Measurements from ENCODE around the gene PPP1R1B. TPM values are rescaled to one million over a fixed set of nuclear protein-coding genes. Genes with fewer than 3 reads are reported as not detected.

Gene PPP1R1B
- total and polyA plus RNA-seq, 9 of the 15 experiments (the other 6 are each of a cell fraction or from before 2014, with no cell fraction given), result 0.07 to 0.18 (median 0.10) TPM; not detected in 4

DNA sequence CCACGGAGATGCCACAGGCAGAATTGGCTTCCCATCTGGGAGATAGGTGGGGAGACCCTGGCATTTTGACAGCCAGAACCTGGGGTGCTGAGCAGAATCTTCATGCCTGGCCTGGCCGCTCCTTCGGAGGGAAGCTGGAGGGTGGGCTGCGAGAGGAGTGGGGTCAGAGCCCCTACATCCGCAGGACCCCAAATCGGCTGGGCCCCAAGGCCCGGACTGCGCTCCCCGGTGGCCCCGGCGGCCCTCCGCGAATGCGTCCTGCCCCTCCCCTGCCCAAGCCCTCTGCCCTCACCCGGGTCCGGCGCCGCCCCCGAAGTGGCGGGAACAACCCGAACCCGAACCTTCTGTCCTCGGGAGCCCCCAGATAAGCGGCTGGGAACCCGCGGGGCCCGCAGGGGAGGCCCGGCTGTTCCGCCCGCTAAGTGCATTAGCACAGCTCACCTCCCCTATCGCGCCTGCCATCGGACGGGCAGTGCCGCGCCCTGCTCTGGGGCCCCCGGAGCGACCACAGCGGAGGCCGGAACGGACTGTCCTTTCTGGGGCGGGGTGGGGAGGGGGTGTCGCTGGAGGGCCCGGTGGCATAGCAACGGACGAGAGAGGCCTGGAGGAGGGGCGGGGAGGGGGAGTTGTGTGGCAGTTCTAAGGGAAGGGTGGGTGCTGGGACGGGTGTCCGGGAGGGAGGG is 40.7 kb downstream of the PPP1R1B start (continued):
- TF ChIP-seq, protein P1, sequence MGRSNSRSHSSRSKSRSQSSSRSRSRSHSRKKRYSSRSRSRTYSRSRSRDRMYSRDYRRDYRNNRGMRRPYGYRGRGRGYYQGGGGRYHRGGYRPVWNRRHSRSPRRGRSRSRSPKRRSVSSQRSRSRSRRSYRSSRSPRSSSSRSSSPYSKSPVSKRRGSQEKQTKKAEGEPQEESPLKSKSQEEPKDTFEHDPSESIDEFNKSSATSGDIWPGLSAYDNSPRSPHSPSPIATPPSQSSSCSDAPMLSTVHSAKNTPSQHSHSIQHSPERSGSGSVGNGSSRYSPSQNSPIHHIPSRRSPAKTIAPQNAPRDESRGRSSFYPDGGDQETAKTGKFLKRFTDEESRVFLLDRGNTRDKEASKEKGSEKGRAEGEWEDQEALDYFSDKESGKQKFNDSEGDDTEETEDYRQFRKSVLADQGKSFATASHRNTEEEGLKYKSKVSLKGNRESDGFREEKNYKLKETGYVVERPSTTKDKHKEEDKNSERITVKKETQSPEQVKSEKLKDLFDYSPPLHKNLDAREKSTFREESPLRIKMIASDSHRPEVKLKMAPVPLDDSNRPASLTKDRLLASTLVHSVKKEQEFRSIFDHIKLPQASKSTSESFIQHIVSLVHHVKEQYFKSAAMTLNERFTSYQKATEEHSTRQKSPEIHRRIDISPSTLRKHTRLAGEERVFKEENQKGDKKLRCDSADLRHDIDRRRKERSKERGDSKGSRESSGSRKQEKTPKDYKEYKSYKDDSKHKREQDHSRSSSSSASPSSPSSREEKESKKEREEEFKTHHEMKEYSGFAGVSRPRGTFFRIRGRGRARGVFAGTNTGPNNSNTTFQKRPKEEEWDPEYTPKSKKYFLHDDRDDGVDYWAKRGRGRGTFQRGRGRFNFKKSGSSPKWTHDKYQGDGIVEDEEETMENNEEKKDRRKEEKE (IDR thresholded peaks at IDR 0.05; ENCODE audit: borderline replicate concordance in 1 of 2, control insufficient read depth in 1 of 2, low read depth in 2 of 2, low read length in 1 of 2), result no peak
- TF ChIP-seq, protein P2, sequence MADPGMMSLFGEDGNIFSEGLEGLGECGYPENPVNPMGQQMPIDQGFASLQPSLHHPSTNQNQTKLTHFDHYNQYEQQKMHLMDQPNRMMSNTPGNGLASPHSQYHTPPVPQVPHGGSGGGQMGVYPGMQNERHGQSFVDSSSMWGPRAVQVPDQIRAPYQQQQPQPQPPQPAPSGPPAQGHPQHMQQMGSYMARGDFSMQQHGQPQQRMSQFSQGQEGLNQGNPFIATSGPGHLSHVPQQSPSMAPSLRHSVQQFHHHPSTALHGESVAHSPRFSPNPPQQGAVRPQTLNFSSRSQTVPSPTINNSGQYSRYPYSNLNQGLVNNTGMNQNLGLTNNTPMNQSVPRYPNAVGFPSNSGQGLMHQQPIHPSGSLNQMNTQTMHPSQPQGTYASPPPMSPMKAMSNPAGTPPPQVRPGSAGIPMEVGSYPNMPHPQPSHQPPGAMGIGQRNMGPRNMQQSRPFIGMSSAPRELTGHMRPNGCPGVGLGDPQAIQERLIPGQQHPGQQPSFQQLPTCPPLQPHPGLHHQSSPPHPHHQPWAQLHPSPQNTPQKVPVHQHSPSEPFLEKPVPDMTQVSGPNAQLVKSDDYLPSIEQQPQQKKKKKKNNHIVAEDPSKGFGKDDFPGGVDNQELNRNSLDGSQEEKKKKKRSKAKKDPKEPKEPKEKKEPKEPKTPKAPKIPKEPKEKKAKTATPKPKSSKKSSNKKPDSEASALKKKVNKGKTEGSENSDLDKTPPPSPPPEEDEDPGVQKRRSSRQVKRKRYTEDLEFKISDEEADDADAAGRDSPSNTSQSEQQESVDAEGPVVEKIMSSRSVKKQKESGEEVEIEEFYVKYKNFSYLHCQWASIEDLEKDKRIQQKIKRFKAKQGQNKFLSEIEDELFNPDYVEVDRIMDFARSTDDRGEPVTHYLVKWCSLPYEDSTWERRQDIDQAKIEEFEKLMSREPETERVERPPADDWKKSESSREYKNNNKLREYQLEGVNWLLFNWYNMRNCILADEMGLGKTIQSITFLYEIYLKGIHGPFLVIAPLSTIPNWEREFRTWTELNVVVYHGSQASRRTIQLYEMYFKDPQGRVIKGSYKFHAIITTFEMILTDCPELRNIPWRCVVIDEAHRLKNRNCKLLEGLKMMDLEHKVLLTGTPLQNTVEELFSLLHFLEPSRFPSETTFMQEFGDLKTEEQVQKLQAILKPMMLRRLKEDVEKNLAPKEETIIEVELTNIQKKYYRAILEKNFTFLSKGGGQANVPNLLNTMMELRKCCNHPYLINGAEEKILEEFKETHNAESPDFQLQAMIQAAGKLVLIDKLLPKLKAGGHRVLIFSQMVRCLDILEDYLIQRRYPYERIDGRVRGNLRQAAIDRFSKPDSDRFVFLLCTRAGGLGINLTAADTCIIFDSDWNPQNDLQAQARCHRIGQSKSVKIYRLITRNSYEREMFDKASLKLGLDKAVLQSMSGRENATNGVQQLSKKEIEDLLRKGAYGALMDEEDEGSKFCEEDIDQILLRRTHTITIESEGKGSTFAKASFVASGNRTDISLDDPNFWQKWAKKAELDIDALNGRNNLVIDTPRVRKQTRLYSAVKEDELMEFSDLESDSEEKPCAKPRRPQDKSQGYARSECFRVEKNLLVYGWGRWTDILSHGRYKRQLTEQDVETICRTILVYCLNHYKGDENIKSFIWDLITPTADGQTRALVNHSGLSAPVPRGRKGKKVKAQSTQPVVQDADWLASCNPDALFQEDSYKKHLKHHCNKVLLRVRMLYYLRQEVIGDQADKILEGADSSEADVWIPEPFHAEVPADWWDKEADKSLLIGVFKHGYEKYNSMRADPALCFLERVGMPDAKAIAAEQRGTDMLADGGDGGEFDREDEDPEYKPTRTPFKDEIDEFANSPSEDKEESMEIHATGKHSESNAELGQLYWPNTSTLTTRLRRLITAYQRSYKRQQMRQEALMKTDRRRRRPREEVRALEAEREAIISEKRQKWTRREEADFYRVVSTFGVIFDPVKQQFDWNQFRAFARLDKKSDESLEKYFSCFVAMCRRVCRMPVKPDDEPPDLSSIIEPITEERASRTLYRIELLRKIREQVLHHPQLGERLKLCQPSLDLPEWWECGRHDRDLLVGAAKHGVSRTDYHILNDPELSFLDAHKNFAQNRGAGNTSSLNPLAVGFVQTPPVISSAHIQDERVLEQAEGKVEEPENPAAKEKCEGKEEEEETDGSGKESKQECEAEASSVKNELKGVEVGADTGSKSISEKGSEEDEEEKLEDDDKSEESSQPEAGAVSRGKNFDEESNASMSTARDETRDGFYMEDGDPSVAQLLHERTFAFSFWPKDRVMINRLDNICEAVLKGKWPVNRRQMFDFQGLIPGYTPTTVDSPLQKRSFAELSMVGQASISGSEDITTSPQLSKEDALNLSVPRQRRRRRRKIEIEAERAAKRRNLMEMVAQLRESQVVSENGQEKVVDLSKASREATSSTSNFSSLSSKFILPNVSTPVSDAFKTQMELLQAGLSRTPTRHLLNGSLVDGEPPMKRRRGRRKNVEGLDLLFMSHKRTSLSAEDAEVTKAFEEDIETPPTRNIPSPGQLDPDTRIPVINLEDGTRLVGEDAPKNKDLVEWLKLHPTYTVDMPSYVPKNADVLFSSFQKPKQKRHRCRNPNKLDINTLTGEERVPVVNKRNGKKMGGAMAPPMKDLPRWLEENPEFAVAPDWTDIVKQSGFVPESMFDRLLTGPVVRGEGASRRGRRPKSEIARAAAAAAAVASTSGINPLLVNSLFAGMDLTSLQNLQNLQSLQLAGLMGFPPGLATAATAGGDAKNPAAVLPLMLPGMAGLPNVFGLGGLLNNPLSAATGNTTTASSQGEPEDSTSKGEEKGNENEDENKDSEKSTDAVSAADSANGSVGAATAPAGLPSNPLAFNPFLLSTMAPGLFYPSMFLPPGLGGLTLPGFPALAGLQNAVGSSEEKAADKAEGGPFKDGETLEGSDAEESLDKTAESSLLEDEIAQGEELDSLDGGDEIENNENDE (IDR thresholded peaks at IDR 0.05; ENCODE audit: low read depth, low read length), result no peak
- TF ChIP-seq ZFP36 (IDR thresholded peaks at IDR 0.05; ENCODE audit: low read depth, low read length, partially characterized antibody), result no peak
- TF ChIP-seq, protein P3, sequence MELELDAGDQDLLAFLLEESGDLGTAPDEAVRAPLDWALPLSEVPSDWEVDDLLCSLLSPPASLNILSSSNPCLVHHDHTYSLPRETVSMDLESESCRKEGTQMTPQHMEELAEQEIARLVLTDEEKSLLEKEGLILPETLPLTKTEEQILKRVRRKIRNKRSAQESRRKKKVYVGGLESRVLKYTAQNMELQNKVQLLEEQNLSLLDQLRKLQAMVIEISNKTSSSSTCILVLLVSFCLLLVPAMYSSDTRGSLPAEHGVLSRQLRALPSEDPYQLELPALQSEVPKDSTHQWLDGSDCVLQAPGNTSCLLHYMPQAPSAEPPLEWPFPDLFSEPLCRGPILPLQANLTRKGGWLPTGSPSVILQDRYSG (tag; conservative IDR thresholded peaks at IDR 0.05; ENCODE audit: low read depth), result 0 out of 2 replicates have a peak, but pooled peaks have one; percentile 52
- peak in 1 of 2 experiments; percentile 54; a peak in 1 of 4 replicates for TF ChIP-seq KDM4B (IDR thresholded peaks at IDR 0.05; ENCODE audit: borderline replicate concordance in 2 of 2, low read depth in 1 of 2)
- no peak for TF ChIP-seq MTF1 (CRISPR knock-in tag; IDR thresholded peaks at IDR 0.05; ENCODE audit: borderline replicate concordance)
- TF ChIP-seq CBFA2T2 (conservative IDR thresholded peaks at IDR 0.05), result peak; percentile 67
- TF ChIP-seq MECOM (CRISPR knock-in tag; IDR thresholded peaks at IDR 0.05), result no peak
- no peak for TF ChIP-seq KLF13 (tag; IDR thresholded peaks at IDR 0.05; ENCODE audit: borderline replicate concordance, low read depth)
- TF ChIP-seq HSF4 (CRISPR knock-in tag; IDR thresholded peaks at IDR 0.05; ENCODE audit: borderline replicate concordance), result no peak
